GM18868 (cell line): ENCODE data around the gene RHD.
"Not testable (repeated sequence)": the region's sequence is repeated elsewhere in the genome, so short reads cannot be mapped to it uniquely, and the experiment has no call there.

ENCODE experiments used
- ATAC-seq: cut with Tn5 transposase; IDR thresholded peaks from one replicate; pipeline ENCODE4 v1.9.1; 2021; ENCODE audit warnings: mild to moderate bottlenecking, moderate library complexity; ENCODE audit not compliant: unreplicated experiment

The RHD gene

DNA sequence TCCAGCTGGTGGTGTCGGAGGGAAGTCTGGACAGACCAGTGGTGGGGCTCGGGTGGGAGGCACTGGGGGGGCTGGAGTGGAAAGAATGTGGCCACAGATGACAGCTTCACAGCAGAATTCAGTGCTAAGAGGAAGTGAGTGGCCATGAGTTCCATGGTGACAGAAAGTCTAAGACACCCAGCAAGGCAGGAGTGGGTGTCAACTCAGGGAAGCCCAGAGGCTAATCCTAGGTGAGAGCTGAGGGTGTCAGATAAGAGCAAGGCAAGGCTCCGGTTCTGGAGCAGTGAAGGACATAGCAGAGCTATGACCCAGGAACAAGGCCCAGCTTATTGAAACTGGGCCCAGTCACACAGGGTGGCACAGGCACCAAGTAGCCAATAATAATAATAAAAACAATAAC is 30.0 kb downstream of the RHD start:
- not testable (repeated sequence) for ATAC-seq

DNA sequence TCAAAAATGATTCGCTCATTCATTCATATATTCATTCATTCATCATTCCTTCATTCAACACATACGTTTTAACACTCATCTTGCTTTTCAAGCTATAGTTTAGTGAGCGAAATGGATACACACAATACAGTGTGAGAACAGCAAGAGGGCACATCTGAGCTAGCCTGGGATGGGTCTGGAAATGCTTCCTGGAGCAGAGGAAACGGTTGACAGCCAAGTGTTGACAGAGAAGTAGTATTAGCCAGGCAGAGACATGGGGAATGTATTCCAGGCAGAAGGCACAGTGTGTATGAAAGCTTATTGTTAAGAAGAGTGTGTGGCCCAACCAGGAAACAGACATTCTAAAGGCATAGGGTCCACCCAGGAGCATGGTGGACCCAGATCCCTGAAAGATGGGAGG is 32.6 kb downstream of the RHD start:
- not testable (repeated sequence) for ATAC-seq

DNA sequence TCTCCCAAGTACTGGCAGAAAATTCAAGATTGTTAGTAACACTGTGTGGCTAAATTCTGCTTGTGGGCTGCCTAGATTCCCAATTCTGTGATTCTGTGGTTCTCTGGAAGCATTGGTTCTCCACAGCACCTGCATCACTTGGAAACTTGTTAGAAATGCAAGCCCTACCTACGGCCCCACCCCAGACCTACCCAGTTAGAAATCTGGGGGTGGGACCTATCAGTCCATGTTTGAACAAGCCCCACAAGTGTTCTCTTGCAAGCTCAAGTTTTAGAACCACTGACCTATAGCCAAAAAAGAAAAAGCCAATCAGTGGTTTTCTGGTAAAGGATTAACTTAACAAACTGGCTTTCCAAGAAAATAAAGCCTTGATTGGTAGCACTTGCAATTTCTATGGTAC is 35.9 kb downstream of the RHD start:
- not testable (repeated sequence) for ATAC-seq

DNA sequence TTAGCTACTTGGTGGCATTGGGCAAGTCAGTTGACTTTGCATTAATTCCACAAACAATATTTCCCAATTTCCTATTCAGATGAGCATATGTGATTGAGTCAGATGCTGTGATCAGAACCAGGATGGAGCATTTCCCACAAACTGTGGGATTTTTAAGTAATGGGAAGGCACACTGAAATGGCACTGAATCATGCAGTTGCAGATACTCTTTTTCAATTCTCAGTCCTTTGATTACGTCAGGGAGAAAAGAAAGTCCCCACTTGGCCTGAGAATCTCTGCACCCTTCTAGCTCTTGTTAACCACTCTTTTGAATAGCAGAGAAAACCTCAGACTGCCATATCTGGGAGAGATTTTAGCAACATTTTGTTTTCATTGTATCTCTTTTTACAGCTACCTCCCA is 36.8 kb downstream of the RHD start:
- not testable (repeated sequence) for ATAC-seq

DNA sequence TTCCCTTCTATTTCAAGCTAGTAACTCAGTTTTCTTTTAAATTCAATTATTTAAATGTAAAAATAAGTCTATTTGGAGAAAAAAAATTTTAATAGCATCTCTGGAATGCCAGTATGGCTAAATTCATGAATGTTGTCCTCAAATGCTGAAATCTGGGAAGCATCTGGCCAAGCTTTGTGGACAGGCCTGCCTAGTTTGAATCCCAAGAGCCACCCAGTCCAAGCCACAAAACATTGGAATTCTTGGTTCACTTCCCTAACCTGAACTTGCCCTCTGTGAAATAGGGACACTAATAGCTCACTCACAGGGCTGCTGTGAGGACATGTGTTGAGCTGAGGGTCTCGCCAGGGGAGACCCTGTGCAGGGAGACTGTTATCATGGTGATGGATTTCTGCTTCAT is 37.2 kb downstream of the RHD start:
- ATAC-seq = not testable (repeated sequence)

DNA sequence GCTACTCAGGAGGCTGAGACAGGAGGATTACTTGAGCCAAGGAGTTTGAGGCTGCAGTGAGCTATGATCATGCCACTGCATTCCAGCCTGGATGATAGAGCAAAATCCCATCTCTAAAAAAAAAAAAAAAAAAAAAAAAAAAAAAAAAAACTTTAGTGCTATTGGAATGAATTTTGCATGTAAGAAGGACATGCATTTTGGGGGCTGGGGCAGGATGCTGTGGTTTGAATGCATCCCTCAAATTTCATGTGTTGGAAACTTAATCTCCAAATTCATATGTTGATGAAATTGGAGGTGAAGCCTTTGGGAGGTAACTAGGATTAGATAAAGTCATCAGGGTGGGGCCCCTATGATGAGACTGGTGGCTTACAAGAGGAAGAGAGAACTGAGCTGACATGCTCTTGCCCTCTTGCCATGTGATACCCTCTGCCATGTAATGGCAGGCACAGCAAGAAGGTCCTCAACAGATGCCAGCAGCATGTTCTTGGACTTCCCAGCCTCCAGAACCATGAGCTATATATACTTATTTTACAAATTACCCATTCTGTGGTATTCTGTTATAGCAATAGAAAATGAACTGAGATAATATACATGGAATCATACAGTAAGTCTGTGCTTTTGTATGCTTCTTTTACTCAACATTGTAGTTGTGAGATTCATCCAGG is 40.6 kb downstream of the RHD start:
- not testable (repeated sequence) for ATAC-seq

DNA sequence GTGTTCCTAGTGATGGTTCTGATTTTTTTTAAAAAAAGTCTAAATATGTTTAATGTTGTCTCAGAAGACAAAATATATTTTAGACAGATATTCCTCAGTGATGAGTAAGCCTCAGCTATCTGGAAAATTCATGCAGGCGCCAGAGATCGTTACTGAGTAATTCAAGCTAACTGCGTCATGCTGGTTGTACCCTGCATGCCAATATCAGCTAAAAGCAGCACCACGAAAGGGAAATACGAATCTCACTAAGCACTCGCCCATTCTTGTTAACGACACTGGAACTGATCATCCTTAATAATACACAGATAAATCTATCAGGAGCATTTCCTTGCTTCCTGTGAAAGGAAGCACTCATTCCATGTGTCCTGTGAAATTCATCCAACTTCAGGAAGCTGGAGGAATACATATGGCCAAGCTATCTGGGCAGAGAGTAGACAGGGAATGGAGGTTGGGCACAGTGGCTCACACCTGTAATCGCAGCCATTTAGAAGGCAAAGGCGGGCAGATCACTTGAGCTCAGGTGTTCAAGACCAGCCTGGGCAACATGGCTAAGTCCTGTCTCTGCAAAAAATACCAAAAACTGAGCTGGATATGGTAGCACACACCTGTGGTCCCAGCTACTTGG is 48.1 kb downstream of the RHD start:
- not testable (repeated sequence) for ATAC-seq

DNA sequence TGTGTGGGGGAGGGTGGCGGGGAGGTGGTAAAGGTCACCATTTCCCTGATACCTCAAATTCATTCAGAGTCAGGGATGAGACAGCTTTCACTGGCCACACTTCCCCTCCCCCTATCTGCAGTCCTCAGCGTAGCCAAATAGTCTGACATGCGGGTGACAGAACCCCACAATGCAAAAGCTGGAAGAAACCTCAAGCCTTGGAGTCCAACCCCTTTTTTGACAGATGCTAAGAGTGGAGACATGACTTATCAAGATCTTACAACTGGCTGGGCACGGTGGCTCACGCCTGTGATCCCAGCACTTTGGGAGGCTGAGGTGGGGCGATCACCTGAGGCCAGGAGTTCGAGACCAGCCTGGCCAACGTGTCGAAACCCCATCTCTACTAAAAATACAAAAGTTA is 49.8 kb downstream of the RHD start:
- ATAC-seq = not testable (repeated sequence)

DNA sequence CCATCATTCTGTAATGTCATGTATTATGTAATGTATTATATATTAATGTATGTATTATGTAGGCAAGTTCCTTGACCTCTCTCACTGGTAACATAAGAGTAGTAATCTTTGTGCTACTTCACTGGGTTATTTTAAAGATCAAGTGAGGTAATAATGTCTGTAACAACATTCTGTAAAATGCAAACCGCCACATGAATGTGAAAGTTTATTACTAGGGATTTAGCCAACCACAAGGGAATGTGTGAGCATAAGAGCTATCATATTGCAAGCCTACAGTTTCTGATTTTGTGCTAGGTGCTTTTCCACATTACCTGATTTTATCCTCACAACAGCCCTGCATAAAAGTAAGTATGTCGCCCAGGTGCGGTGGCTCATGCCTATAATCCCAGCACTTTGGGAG is 52.1 kb downstream of the RHD start:
- not testable (repeated sequence) for ATAC-seq

DNA sequence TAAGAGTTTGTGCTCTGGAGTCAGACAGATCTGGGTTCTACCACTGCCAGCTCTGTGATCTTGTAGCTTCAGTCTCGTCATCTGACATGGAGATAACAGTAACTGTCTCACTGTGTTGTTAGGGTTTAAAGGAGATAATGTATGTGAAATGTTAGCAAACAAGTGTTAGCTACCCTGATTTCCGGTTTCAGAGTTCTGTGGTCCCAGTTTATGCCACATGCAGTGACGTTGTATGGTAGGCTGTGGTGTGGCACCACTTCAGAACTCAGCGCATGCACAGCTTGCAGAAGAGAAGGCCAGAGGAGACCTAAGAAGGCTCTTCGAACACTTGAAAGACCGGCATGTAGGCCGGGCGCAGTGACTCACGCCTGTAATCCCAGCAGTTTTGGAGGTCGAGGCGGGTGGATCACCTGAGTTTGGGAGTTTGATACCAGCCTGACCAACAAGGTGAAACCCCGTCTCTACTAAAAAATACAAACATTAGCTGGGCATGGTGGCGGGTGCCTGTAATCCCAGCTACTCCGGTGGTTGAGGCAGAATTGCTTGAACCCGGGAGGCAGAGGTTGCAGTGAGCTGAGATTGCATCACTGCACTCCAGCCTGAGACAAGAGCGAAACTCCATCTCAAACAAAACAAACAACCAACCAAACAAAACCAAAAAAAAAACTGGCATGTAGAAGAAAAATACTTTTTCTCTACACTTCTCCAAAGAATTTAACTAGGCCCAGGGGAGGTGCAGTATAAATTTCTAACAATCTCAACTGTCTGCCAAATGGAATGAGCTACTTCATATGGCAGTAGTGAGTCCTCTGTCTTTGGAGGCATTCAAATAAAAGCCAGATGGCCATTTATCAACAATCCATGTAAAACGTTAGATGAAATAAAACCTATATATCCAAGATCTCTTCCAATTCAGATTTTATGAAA is 55.8 kb downstream of the RHD start:
- not testable (repeated sequence) for ATAC-seq

DNA sequence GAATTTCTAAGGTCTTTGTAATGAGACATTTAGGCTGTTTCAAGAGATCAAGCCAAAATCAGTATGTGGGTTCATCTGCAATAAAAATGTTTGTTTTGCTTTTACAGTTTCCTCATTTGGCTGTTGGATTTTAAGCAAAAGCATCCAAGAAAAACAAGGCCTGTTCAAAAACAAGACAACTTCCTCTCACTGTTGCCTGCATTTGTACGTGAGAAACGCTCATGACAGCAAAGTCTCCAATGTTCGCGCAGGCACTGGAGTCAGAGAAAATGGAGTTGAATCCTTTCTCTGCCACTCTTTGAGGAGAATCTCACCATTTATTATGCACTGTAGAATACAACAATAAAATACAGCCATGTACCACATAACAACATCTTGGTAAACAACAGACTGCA is 56.5 kb downstream of the RHD start:
- ATAC-seq = not testable (repeated sequence)

DNA sequence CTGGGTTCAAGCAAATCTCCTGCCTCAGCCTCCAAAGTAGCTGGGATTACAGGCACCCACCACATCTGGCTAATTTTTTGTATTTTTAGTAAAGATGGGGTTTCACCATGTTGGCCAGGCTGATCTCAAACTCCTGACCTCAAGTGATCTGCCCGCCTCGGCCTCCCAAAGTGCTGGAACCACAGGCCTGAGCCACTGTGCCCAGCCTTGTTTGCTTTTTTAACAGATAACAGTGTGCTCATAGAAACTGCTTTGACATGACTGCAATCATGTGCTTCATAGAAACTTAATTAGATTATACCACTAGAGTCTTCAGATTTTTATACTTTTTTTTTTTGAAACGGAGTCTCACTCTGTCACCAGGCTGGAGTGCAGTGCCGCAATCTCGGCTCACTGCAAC is 57.0 kb downstream of the RHD start:
- not testable (repeated sequence) for ATAC-seq

DNA sequence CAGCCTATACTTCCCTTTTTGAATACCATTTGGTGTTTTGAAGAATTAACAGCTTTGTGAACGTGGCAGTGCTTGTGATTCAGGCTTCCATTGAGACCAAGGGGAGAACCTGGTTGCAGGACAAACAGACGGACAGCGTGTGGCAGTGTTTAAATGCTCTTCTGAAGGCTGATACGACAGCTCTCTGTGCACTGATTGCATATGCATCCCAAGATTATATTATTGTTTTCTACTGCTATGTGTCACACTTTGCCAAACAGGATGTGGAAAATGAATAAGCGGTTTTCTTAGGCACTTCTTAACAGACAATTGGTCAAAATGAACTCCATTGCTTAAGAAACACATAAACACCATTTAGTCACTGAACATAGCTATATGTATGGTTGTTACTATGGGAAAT is 57.6 kb downstream of the RHD start:
- not testable (repeated sequence) for ATAC-seq

DNA sequence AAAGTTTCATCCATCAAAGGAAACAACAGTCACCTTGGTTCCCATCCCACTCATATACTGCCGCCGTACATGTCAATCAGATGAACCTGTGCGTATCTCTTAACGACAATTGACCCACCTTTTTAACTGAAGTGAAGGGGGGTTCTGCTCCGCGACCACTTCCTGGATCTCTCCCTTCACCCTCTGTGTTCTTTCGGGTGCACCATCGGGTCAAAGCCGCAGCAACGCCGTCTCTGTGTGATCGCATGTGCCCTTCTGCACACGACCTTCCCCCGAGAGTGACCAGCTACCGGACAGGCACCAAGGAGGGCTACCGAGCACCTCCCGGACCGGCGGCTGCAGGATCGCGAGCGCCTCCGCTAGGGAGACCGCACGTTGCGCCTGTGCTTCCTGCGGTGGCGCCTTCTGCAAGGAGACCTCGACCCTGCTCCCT is 64.6 kb downstream of the RHD start:
- ATAC-seq = not testable (repeated sequence)

DNA sequence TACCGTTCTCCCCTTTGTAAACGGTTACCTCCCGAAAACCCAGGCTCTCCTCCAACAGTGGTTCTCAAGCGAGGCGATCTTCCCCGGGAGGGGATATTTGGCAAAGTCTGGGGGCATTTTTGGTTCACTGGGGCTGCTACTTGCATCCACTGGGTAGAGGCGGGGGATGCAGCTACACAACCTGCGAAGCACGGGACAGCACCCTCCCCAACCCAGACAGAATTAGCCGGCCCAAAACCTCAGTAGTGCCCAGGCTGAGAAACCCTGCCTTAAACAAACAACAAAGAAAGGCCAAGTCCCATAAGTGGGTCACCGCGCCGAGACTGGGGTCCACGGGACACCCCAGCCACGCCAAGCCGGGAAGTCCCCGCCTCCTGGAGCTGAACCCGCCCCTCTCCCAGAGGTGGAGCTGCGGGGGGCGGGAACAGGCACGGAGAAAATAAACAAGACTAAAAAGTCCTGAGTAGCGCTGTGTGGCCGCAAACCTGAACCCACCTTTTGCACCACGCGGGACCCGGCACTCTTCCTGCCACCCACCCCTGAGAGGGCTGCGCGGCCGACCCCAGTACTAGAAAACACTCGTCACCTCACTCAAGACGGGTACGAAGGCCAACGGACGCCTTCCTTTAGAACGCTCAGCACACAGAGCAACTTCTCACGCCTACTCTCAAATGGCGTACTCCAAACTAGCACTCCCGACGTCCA is 65.3 kb downstream of the RHD start:
- ATAC-seq = peak; percentile 45

DNA sequence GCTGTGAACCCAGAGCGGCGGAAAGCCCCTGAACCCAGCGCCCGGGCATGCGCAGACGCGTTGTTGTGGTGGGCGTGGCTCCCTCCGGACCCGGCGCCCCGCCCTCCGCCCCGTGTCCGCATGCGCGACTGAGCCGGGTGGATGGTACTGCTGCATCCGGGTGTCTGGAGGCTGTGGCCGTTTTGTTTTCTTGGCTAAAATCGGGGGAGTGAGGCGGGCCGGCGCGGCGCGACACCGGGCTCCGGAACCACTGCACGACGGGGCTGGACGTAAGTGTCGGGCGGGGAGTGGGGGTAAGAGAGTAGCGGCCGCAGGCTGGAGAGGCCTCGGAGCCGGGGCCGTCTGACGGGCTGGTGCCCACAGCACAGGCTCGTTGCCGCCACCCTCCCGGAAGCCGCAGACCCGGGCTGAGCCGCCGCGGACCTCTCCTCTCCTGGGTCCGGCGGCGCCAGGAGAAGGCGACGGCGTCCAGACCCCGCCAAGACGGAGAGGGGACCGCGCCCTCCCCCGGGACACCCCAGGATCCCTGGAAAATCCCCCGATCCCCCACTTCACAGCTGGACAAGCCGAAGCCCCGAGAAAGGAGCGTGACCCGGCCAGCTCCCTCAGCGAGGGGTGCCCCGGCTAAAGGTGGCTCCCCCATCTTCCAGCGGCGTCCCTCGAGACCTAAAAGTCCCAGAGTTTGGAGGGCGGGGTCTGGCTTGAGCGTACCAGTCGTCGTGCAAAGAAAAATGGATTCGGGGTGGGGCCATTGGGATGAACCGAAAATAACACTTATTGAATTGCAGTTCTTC is 66.1 kb downstream of the RHD start, which contains the start of gene TMEM50A:
TSS of gene TMEM50A (plus strand) at position 147 of the 794 bp plus-strand sequence. CDS start 2,153 bp downstream, outside the sequence.
- peak; percentile 67 for ATAC-seq

DNA sequence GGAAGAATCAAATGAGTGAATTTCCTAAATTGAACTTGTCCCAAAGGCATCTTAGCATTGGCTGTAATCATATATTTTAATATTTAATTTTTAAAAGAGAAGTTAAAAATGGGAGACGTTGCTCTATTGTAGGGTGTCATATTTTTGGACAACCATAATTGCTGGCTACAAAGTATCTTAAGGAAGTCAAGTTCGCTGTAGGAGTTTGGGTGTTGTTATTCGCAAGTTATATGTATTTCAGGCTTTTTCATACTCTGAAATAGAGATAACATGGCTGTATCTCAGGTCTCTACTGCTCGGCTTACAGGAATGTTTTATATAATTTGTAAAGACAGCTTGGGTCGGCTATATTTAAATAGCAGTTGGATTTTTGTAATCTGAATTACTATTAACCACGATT is 66.7 kb downstream of the RHD start:
- ATAC-seq = no peak

DNA sequence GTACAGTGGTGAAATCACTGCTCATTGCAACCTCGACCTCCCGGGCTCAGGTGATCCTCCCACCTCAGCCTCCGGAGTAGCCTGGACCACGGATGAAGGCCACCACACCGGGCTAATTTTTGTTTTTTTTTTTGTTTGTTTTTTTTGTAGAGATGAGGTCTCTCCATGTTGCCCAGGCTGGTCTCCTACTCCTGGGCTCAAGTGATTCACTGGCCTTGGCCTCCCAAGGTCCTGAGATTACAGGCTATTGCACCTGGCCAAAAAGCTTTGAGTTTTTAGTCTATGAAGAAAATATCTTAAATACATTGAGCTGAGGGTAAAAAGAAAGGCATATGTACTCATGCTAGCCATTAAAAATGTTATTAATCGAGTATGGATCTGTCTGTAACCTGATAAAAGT is 69.4 kb downstream of the RHD start:
- ATAC-seq = no peak

DNA sequence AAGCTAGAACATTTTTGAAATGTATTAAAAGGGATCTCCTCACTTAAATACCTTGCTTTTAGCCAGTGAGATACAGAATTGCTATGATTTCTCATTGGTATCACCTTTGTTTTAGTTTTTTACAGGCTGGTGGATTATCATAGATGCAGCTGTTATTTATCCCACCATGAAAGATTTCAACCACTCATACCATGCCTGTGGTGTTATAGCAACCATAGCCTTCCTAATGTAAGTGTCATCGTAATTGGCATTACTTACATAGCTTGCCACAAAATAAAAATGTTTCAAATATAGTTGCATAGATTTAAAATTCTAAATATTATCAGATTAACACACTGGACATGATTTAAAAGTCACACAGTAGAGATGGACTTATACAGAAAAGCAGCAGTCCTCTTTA is 70.5 kb downstream of the RHD start:
- ATAC-seq = no peak

DNA sequence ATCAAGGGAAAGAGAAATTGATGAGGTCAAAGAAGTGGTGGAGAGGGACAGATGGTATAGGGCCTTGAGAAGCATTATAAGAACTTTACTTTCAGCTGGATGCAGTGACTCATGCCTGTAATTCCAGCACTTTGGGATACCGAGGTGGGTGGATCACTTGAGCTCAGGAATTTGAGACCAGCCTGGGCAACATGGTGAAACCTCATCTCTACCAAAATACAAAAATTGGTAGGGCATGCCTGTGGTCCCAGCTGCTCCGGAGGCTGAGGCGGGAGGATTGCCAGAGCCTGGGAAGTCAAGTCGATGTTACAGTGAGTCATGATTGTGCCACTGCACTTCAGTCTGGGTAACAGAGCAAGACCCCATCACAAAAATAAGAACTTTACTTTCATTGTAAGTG is 71.6 kb downstream of the RHD start:
- no peak for ATAC-seq
